Esophagus muscularis mucosa (tissue), 4 donors: ENCODE results near the gene SPATA13.
"Not testable (repeated sequence)": the region's sequence is repeated elsewhere in the genome, so short reads cannot be mapped to it uniquely, and the experiment has no call there.

ENCODE experiments used
- EP300 ChIP-seq: sonication (generic); formaldehyde crosslinking; IDR thresholded peaks from one replicate; pipeline ENCODE4 v1.6.1; 2017; ENCODE audit warnings: antibody characterized with exemption
- POLR2A ChIP-seq: fragments of 450-650 bp; IDR thresholded peaks from one replicate; pipeline ENCODE4 v1.6.1; 2017; ENCODE audit warnings: antibody characterized with exemption, moderate library complexity, mild to moderate bottlenecking, low read depth
- POLR2AphosphoS5 ChIP-seq, 2 donors: sonication (generic); formaldehyde crosslinking; IDR thresholded peaks; one replicate each; pipeline ENCODE4 v1.6.1; 2017; ENCODE audit warnings: antibody characterized with exemption in 2 of 2
- TF ChIP-seq, protein P1 (sequence below), 3 experiments: fragments of 200-600 bp in 2 of 3; fragments of 450-650 bp in 1 of 3; sonication (generic) in 2 of 3; IDR thresholded peaks; one replicate each; pipeline ENCODE4 v1.5.1; 2017 to 2019; ENCODE audit warnings: antibody characterized with exemption in 3 of 3, mild to moderate bottlenecking in 2 of 3, moderate library complexity in 1 of 3

DNA sequence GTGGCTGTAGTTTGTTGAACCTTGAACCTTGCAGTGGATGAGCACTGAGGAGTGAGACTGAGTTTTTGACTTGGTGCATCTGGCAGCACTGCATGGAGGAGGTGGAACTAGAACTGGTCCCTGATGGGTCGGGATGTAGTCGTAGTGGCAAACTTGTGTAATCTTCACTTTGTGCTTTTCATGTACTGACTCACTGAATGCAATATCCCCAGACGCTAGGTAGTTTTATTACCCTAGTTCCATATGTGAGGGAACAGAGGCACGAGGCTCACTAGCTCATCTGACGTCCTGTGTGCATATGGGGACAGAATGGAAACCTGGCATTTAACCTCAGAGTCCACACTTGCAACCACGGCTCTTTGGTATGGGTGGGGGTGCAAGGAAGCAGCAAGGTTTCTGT, 159.1 kb downstream of the SPATA13 start:
- TF ChIP-seq, protein P1, sequence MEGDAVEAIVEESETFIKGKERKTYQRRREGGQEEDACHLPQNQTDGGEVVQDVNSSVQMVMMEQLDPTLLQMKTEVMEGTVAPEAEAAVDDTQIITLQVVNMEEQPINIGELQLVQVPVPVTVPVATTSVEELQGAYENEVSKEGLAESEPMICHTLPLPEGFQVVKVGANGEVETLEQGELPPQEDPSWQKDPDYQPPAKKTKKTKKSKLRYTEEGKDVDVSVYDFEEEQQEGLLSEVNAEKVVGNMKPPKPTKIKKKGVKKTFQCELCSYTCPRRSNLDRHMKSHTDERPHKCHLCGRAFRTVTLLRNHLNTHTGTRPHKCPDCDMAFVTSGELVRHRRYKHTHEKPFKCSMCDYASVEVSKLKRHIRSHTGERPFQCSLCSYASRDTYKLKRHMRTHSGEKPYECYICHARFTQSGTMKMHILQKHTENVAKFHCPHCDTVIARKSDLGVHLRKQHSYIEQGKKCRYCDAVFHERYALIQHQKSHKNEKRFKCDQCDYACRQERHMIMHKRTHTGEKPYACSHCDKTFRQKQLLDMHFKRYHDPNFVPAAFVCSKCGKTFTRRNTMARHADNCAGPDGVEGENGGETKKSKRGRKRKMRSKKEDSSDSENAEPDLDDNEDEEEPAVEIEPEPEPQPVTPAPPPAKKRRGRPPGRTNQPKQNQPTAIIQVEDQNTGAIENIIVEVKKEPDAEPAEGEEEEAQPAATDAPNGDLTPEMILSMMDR (IDR thresholded peaks at IDR 0.05): not testable (repeated sequence)
- TF ChIP-seq POLR2AphosphoS5 (IDR thresholded peaks at IDR 0.05); POLR2A; EP300: not testable (repeated sequence)
